PC-9 (cell line): Measurements from ENCODE around the gene MUC13. TPM values are rescaled to one million over a fixed set of nuclear protein-coding genes. Genes with fewer than 3 reads are reported as not detected.
A peak's percentile ranks its signal among the peaks of the same experiment; 100 is the strongest.

Source experiments
- BruUV-seq: library from RNA; stranded (reverse); fragments of 400-500 nt; replicated peaks from 2 replicates; lab custom pipeline; 2021; lab: Mats Ljungman, UMichigan
- CTCF ChIA-PET: fragments of 300-600 bp; sonication (Branson Sonifier 250); formaldehyde crosslinking; loops from one replicate; lab custom pipeline; 2022; ENCODE audit warnings: antibody characterized with exemption; lab: Charles Lee
- POLR2A ChIA-PET: fragments of 300-600 bp; sonication (Branson Sonifier 250); formaldehyde crosslinking; loops from one replicate; lab custom pipeline; 2022; ENCODE audit warnings: antibody characterized with exemption; ENCODE audit not compliant: unreplicated experiment; lab: Charles Lee
- DNase-seq, 2 experiments: peaks; one replicate each; pipeline versions ENCODE4 v3.0.0 to v3.0.0-alpha.2; 2015 to 2022; ENCODE audit warnings: mixed read lengths in 1 of 2
- H2AFZ ChIP-seq: fragments of 200-600 bp; sonication (generic); 2 replicates; pipeline ENCODE4 v1.8.1; 2017; ENCODE audit warnings: antibody characterized with exemption
- H3F3A ChIP-seq: fragments of 200-600 bp; sonication (generic); 2 replicates; pipeline ENCODE4 v1.8.1; 2017; ENCODE audit warnings: antibody characterized with exemption, mild to moderate bottlenecking, low read depth; ENCODE audit not compliant: insufficient read depth
- H3K27ac ChIP-seq: fragments of 200-600 bp; sonication (generic); 2 replicates; pipeline ENCODE4 v1.6.1; 2016; ENCODE audit warnings: mixed run types
- H3K27me3 ChIP-seq: fragments of 200-600 bp; sonication (generic); 2 replicates; pipeline ENCODE4 v1.6.1; 2016; ENCODE audit warnings: low read depth, mixed run types; ENCODE audit not compliant: insufficient read depth
- H3K36me3 ChIP-seq: fragments of 200-600 bp; sonication (generic); 2 replicates; pipeline ENCODE4 v1.6.1; 2016; ENCODE audit warnings: low read depth, mixed run types
- H3K4me1 ChIP-seq: fragments of 200-600 bp; sonication (generic); replicated peaks from 2 replicates; pipeline ENCODE4 v1.6.1; 2016; ENCODE audit warnings: mixed run types; ENCODE audit not compliant: insufficient read depth
- H3K4me2 ChIP-seq: fragments of 200-600 bp; sonication (generic); 2 replicates; pipeline ENCODE4 v1.6.1; 2017; ENCODE audit warnings: mixed run types
- H3K4me3 ChIP-seq: fragments of 200-600 bp; sonication (generic); 2 replicates; pipeline ENCODE4 v1.6.1; 2016; ENCODE audit warnings: mixed run types
- H3K79me2 ChIP-seq: fragments of 200-600 bp; sonication (generic); 2 replicates; pipeline ENCODE4 v1.6.1; 2017; ENCODE audit warnings: low read depth, mixed run types
- H3K9me2 ChIP-seq: fragments of 200-600 bp; sonication (generic); 2 replicates; pipeline ENCODE4 v1.8.1; 2017; ENCODE audit warnings: mild to moderate bottlenecking; ENCODE audit not compliant: insufficient read depth
- H3K9me3 ChIP-seq: fragments of 200-600 bp; sonication (generic); 2 replicates; pipeline ENCODE4 v1.8.1; 2016; ENCODE audit warnings: low read depth; ENCODE audit not compliant: insufficient read depth
- H4K20me1 ChIP-seq: fragments of 200-600 bp; sonication (generic); 2 replicates; pipeline ENCODE4 v1.8.1; 2017; ENCODE audit not compliant: insufficient read depth
- EZH2 ChIP-seq: fragments of 200-600 bp; sonication (generic); IDR thresholded peaks from 2 replicates; pipeline ENCODE4 v1.8.0; 2017; ENCODE audit warnings: antibody characterized with exemption, low read depth
- intact Hi-C: fragments of 100-400 bp; cut with micrococcal nuclease; formaldehyde crosslinking; loops from one replicate; pipeline ENCODE4 v1.10.0; 2022; ENCODE audit not compliant: unreplicated experiment
- total RNA-seq: library from RNA; stranded (reverse); gene quantifications from 2 replicates; pipeline ENCODE4 v1.2.3, GENCODE V29; 2021
- TF ChIP-seq, protein P1 (sequence below): fragments of 200-600 bp; sonication (generic); conservative IDR thresholded peaks from 2 replicates; pipeline ENCODE4 v1.6.1; 2017; ENCODE audit warnings: mixed run types, antibody characterized with exemption, mild to moderate bottlenecking, moderate library complexity

MUC13 gene
- total RNA-seq, 1 experiment from 2014 or later: not detected

DNA sequence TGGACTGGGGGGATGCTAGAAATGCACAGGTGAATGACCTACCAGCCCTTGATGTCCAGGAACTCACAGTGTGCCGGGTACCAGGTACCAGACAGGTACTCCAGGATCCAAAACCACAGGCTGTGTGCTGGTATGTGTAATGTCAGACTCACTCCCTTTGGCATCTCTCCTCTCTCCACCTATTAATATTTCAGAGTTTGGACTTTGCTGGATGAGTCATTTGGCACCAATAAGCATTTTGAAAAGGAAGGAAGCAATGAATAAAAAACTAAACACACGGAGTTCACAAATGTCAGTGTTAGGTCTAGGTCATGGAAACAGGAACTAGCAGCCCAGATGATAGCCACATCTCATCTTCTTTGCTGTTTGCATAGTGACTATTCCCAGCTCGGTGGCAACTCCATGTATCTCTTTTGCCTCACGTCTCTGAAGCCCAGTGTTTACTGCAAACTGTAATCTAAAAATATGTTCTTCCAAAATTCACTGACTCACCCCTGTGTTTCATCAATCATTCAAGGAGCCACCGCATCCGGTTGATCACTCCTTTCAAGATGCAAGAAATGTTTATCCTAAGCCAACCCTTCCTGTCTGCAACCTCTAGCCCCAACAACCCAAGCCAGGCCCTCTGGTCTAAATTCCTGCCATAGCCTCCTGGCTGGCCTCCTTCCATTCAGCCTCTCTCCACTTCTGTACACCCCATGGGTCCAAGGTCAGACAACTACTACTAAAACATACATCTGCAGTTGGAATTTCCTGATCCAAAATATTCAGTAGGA is 55.8 kb downstream of the MUC13 start:
- peaks cover 49% of the 10 kb centered on the region for H3F3A ChIP-seq
- H3K27ac ChIP-seq: peak overlapping the region; percentile 85
- ChIA-PET POLR2A (interaction anchor here (0.7 kb wide), 1 partner anchor 34 kb away, joined by 7 read pairs; no protein-coding TSS in a partner anchor), CTCF (no interaction called here)
- no TSS peak for BruUV-seq
- H3K9me2 ChIP-seq: no peaks in the 10 kb centered on the region
- peak; percentile 80 to 98 for DNase-seq
- H3K36me3 ChIP-seq: 0 out of 2 replicates have a peak, but pooled peaks cover 9% of the 10 kb centered on the region
- H2AFZ ChIP-seq: no peak overlapping the region
- no peak for TF ChIP-seq EZH2
- TF ChIP-seq, protein P1, sequence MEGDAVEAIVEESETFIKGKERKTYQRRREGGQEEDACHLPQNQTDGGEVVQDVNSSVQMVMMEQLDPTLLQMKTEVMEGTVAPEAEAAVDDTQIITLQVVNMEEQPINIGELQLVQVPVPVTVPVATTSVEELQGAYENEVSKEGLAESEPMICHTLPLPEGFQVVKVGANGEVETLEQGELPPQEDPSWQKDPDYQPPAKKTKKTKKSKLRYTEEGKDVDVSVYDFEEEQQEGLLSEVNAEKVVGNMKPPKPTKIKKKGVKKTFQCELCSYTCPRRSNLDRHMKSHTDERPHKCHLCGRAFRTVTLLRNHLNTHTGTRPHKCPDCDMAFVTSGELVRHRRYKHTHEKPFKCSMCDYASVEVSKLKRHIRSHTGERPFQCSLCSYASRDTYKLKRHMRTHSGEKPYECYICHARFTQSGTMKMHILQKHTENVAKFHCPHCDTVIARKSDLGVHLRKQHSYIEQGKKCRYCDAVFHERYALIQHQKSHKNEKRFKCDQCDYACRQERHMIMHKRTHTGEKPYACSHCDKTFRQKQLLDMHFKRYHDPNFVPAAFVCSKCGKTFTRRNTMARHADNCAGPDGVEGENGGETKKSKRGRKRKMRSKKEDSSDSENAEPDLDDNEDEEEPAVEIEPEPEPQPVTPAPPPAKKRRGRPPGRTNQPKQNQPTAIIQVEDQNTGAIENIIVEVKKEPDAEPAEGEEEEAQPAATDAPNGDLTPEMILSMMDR: no peak
- H4K20me1 ChIP-seq: no peaks in the 10 kb centered on the region
- no peaks in the 10 kb centered on the region for H3K27me3 ChIP-seq
- peaks cover 86% of the 10 kb centered on the region for H3K79me2 ChIP-seq
- H3K4me2 ChIP-seq: peak overlapping the region; percentile 68
- peaks cover 84% of the 10 kb centered on the region for H3K4me1 ChIP-seq
- no peaks in the 10 kb centered on the region for H3K9me3 ChIP-seq
- H3K4me3 ChIP-seq: peak overlapping the region; percentile 13; the same call in 1 of the 2 replicates
- intact Hi-C loops: loop anchor here (1.0 to 2.0 kb wide), 5 partner anchors 9 to 86 kb away; partner anchors contain the start of gene ITGB5

DNA sequence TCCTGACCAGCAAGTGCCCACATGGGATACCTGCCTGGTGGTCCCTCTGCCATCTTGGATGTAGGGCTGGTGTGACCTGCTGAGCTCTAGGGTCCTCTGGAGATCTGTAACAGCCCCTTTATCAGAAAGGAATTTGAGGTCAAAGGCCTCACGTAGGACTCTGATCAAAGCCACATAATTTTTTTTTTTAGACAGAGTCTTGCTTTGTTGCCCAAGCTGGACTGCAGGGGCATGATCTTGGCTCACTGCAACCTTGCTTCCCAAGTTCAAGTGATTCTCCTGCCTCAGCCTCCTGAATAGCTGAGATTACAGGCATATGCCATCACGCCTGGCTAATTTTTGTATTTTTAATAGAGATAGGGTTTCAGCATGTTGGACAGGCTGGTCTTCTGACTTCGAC is 56.9 kb downstream of the MUC13 start:
- intact Hi-C loops: loop anchor here (1.0 to 2.0 kb wide), 2 partner anchors 42 to 85 kb away; no protein-coding TSS in a partner anchor
- ChIA-PET POLR2A (interaction anchor here (0.6 to 0.8 kb wide), 2 partner anchors 104 to 773 kb away, joined by 11 to 18 read pairs; no protein-coding TSS in a partner anchor), CTCF (interaction anchor here (1.1 kb wide), 1 partner anchor 65 kb away, joined by 7 read pairs; no protein-coding TSS in a partner anchor)

GRCh38 chr3:124876401-124876878 is 58.1 kb downstream of the MUC13 start:
- BruUV-seq: no TSS peak
- H2AFZ ChIP-seq: no peak overlapping the region
- no peak for DNase-seq
- CTCF ChIA-PET: interaction anchor here (0.7 to 1.1 kb wide), 2 partner anchors 60 to 63 kb away, joined by 6 to 7 read pairs; no protein-coding TSS in a partner anchor
- POLR2A ChIA-PET: no interaction called here
- H3K4me2 ChIP-seq: peak overlapping the region; percentile 68; the same call in 1 of the 2 replicates
- no peaks in the 10 kb centered on the region for H4K20me1 ChIP-seq
- H3K27me3 ChIP-seq: no peaks in the 10 kb centered on the region
- intact Hi-C loops: no loop called here
- TF ChIP-seq, protein P1: no peak
- TF ChIP-seq EZH2: no peak
- H3K36me3 ChIP-seq: 0 out of 2 replicates have a peak, but pooled peaks cover 10% of the 10 kb centered on the region
- no peaks in the 10 kb centered on the region for H3K9me3 ChIP-seq
- H3K4me3 ChIP-seq: no peak overlapping the region
- H3K79me2 ChIP-seq: peaks cover 69% of the 10 kb centered on the region
- H3K9me2 ChIP-seq: no peaks in the 10 kb centered on the region
- no peak overlapping the region; the same call in 1 of the 2 replicates for H3K27ac ChIP-seq
- peaks cover 61% of the 10 kb centered on the region for H3K4me1 ChIP-seq
- H3F3A ChIP-seq: peaks cover 45% of the 10 kb centered on the region

More for the DNA sequence above, 56.9 kb downstream of the MUC13 start:
- no peak overlapping the region for H3K4me3 ChIP-seq
- H3K79me2 ChIP-seq: peaks cover 81% of the 10 kb centered on the region
- no peaks in the 10 kb centered on the region for H3K9me3 ChIP-seq
- H3K27ac ChIP-seq: peak overlapping the region; percentile 85
- TF ChIP-seq EZH2: no peak
- TF ChIP-seq, protein P1: no peak
- peak in 1 of 2 experiments; percentile 5 for DNase-seq
- H3K4me1 ChIP-seq: peaks cover 73% of the 10 kb centered on the region
- H3F3A ChIP-seq: peaks cover 49% of the 10 kb centered on the region
- H3K9me2 ChIP-seq: no peaks in the 10 kb centered on the region
- peak overlapping the region; percentile 68 for H3K4me2 ChIP-seq
- H3K27me3 ChIP-seq: no peaks in the 10 kb centered on the region
- no peak overlapping the region for H2AFZ ChIP-seq
- no peaks in the 10 kb centered on the region for H4K20me1 ChIP-seq
- 0 out of 2 replicates have a peak, but pooled peaks cover 4% of the 10 kb centered on the region for H3K36me3 ChIP-seq
- BruUV-seq: no TSS peak
